IMR-90 (cell line): ENCODE results near the gene FBRSL1.
A peak's percentile ranks its signal among the peaks of the same experiment; 100 is the strongest.

Source experiments
- BHLHE40 ChIP-seq: fragments of 150-350 bp; IDR thresholded peaks from 2 replicates; pipeline ENCODE4 v1.6.1; 2016; ENCODE audit warnings: mild to moderate bottlenecking, low read depth, low read length
- CEBPB ChIP-seq: IDR thresholded peaks from 2 replicates; pipeline ENCODE4 v1.6.1; 2012; ENCODE audit warnings: low read depth, low read length, improper control_type of control experiment
- CHD1 ChIP-seq: IDR thresholded peaks from 2 replicates; pipeline ENCODE4 v1.6.1; 2012; ENCODE audit warnings: low read depth, low read length, improper control_type of control experiment
- CTCF ChIP-seq: conservative IDR thresholded peaks from 2 replicates; pipeline ENCODE4 v1.5.1; 2012; ENCODE audit warnings: mild to moderate bottlenecking, low read depth, low read length, improper control_type of control experiment
- MAFK ChIP-seq: IDR thresholded peaks from 2 replicates; pipeline ENCODE4 v1.6.1; 2012; ENCODE audit warnings: low read depth, low read length, improper control_type of control experiment
- MAZ ChIP-seq: IDR thresholded peaks from 2 replicates; pipeline ENCODE4 v1.6.1; 2012; ENCODE audit warnings: low read depth, mild to moderate bottlenecking, low read length, improper control_type of control experiment, moderate library complexity, borderline replicate concordance
- NFE2L2 ChIP-seq: fragments of 150-350 bp; IDR thresholded peaks from 2 replicates; pipeline ENCODE4 v1.6.1; 2016; ENCODE audit warnings: low read depth, mild to moderate bottlenecking, low read length
- POLR2A ChIP-seq: IDR thresholded peaks from 2 replicates; pipeline ENCODE4 v1.6.1; 2012; ENCODE audit warnings: mild to moderate bottlenecking, low read depth, low read length
- RAD21 ChIP-seq: IDR thresholded peaks from 2 replicates; pipeline ENCODE4 v1.6.1; 2012; ENCODE audit warnings: low read length, improper control_type of control experiment
- RCOR1 ChIP-seq: IDR thresholded peaks from 2 replicates; pipeline ENCODE4 v1.6.1; 2012; ENCODE audit warnings: mild to moderate bottlenecking, low read length, improper control_type of control experiment; ENCODE audit not compliant: insufficient replicate concordance
- RFX5 ChIP-seq: IDR thresholded peaks from 2 replicates; pipeline ENCODE4 v1.8.0; 2012; ENCODE audit warnings: low read depth, mild to moderate bottlenecking, low read length, moderate library complexity
- USF2 ChIP-seq: fragments of 150-350 bp; IDR thresholded peaks from 2 replicates; pipeline ENCODE4 v1.6.1; 2017; ENCODE audit warnings: mild to moderate bottlenecking, antibody characterized with exemption, low read length, low read depth

GRCh38 chr12:132489602-132490266 is at the start of gene FBRSL1:
- TF ChIP-seq CTCF (no peak), BHLHE40 (peak; percentile 50; the same call in 1 of the 2 replicates), RCOR1 (no peak), CEBPB (no peak), POLR2A (no peak), MAFK (no peak), USF2 (no peak), NFE2L2 (no peak), RFX5 (no peak), RAD21 (no peak), CHD1 (no peak), MAZ (peak; percentile 5; the same call in 1 of the 2 replicates)
